ENCODE measurements around the gene MARCHF9. TPM values are rescaled to one million over a fixed set of nuclear protein-coding genes. Genes with fewer than 3 reads are reported as not detected.

The MARCHF9 gene
- total and polyA plus RNA-seq, 2 donors (not counting 1 experiment from before 2014, with no cell fraction given): 81.4 to 128 TPM

DNA sequence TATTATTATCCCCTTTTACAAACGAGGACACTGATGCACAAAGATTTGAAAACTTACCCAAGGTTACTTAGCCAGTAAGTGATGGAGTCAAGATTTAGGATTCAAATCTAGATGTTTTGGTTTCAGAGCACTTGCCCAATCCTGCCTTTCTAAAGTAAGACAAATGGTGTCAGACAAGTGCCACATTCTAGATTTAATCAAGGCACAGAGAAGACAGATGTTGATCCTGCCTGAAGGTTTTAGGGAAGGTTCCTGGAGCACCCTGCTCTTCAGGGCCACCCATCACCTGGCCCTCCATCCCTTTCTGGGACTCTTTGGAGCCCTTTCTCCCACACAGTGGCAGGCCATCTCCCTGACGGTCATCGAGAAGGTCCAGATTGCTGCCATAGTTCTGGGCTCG, 2.9 kb downstream of the MARCHF9 start:
- TF ChIP-seq EZH2 (IDR thresholded peaks at IDR 0.05; ENCODE audit: borderline replicate concordance, insufficient read depth, low read depth, low read length, poor library complexity, severe bottlenecking): no peak
- TF ChIP-seq CTCF (IDR thresholded peaks at IDR 0.05): no peak
- H3K4me2 ChIP-seq (replicated peaks; ENCODE audit: low read depth, low read length, poor library complexity, severe bottlenecking): no peak overlapping the region
- H3K9ac ChIP-seq (ENCODE audit: low read length): no peak overlapping the region
- H3K9me3 ChIP-seq (ENCODE audit: control extremely low read depth in 1 of 3, control insufficient read depth in 2 of 3, insufficient read depth in 1 of 3, low read length in 2 of 3): no peaks in the 10 kb centered on the region
- Mint-ChIP-seq H3K4me1 (peaks cover 50% of the 10 kb centered on the region), H3K27me3 (no peaks in the 10 kb centered on the region), H3K27ac (peak overlapping the region; percentile 67), H3K4me3 (no peak overlapping the region), H3K9me3 (ENCODE audit: insufficient read depth) (no peaks in the 10 kb centered on the region)
- peaks cover 32 to 49% of the 10 kb centered on the region in 2 donors for H3K4me1 ChIP-seq (ENCODE audit: control insufficient read depth in 2 of 2, insufficient read depth in 2 of 2, low read length in 2 of 2)
- no peak overlapping the region for H2AFZ ChIP-seq (ENCODE audit: insufficient read depth, low read depth, low read length, poor library complexity, severe bottlenecking)
- intact Hi-C loops (cut with micrococcal nuclease): loop anchor here (5.0 to 10.0 kb wide), 5 partner anchors 75 to 673 kb away; partner anchors contain the start of genes CTDSP2, GLI1, INHBE and MARS1
- 100% methylated on average over 3 of the region's 4 CpGs for WGBS (ENCODE audit: insufficient coverage)
- CTCF ChIA-PET: interaction anchor here (2.3 kb wide), 1 partner anchor 9 kb away, joined by 37 read pairs; the partner anchor contains the start of gene CYP27B1
- POLR2A ChIA-PET: no interaction called here
- H3K36me3 ChIP-seq (replicated peaks in 1 of 2; ENCODE audit: control extremely low read depth in 1 of 2, control insufficient read depth in 1 of 2, extremely low read depth in 1 of 2, insufficient read depth in 2 of 2, low read length in 1 of 2): peaks cover 1 to 41% of the 10 kb centered on the region in 2 experiments
- H3K27me3 ChIP-seq (replicated peaks in 1 of 4; ENCODE audit: control extremely low read depth in 1 of 4, control insufficient read depth in 3 of 4, insufficient read depth in 4 of 4, low read length in 3 of 4): no peaks in the 10 kb centered on the region
- H3K4me3 ChIP-seq (ENCODE audit: control extremely low read depth in 1 of 5, extremely low read depth in 1 of 5, insufficient read depth in 1 of 5, low read depth in 2 of 5, low read length in 4 of 5): no peak overlapping the region
- peaks cover 47% of the 10 kb centered on the region for H3K79me2 ChIP-seq (ENCODE audit: control insufficient read depth, insufficient read depth, low read length)
- peaks cover 63% of the 10 kb centered on the region for H4K20me1 ChIP-seq (ENCODE audit: control insufficient read depth, insufficient read depth, low read length, poor library complexity, severe bottlenecking)
- no peak overlapping the region for H3K27ac ChIP-seq (ENCODE audit: low read length in 2 of 2)
- ATAC-seq (ENCODE audit: low read depth) (no peak), DNase-seq (no peak)

DNA sequence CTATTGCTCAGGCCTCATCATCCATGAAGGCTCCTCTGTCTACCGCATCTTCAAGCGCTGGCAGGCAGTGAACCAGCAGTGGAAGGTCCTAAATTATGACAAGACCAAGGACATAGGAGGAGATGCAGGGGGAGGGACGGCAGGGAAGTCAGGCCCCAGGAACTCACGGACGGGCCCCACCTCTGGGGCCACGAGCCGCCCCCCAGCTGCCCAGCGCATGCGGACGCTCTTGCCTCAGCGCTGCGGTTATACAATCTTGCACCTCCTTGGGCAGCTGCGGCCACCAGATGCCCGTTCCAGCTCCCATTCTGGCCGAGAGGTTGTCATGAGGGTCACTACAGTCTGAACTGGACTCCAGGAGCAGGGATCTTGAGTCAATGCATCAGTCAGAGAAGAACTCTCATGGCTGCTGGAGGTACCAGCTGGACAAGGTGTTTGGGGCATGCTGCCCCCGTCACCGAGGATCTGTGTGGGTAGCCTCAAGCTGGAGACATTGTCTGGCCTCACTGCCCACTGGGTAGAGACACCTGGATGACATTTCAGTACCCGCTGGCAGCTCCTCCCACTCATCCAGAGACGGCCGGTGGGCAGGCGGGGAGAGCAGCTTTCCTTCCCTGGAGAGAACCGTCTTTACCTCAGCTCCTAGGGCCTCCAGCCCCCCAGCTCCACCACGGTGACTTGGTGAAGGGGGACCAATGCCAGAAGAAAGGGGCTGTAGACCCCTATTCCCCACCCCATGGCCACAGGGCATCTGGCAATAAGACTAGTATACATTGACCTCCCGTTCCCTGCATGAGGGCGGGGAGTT, 3.9 kb downstream of the MARCHF9 start:
- ChIA-PET CTCF (interaction anchor here (0.9 to 2.1 kb wide), 7 partner anchors 9 to 146 kb away, joined by 3 to 9 read pairs (median 5); no protein-coding TSS in a partner anchor), POLR2A (interaction anchor here (1.6 kb wide), 1 partner anchor 13 kb away, joined by 5 read pairs; the partner anchor contains the start of genes EEF1AKMT3 and METTL1)
- TF ChIP-seq EZH2 (IDR thresholded peaks at IDR 0.05; ENCODE audit: borderline replicate concordance, insufficient read depth, low read depth, low read length, poor library complexity, severe bottlenecking): no peak
- TF ChIP-seq CTCF (IDR thresholded peaks at IDR 0.05): no peak
- no peak overlapping the region for H2AFZ ChIP-seq (ENCODE audit: insufficient read depth, low read depth, low read length, poor library complexity, severe bottlenecking)
- 97% methylated on average over 22 of the region's 25 CpGs for WGBS (ENCODE audit: insufficient coverage)
- no peak overlapping the region for H3K4me2 ChIP-seq (replicated peaks; ENCODE audit: low read depth, low read length, poor library complexity, severe bottlenecking)
- H3K4me1 Mint-ChIP-seq: peaks cover 43% of the 10 kb centered on the region
- H3K9me3 ChIP-seq (ENCODE audit: control extremely low read depth in 1 of 3, control insufficient read depth in 2 of 3, insufficient read depth in 1 of 3, low read length in 2 of 3): no peaks in the 10 kb centered on the region
- peaks cover 52% of the 10 kb centered on the region for H3K79me2 ChIP-seq (ENCODE audit: control insufficient read depth, insufficient read depth, low read length)
- peaks cover 71% of the 10 kb centered on the region for H4K20me1 ChIP-seq (ENCODE audit: control insufficient read depth, insufficient read depth, low read length, poor library complexity, severe bottlenecking)
- no peak overlapping the region for H3K9ac ChIP-seq (ENCODE audit: low read length)
- peaks cover 1 to 41% of the 10 kb centered on the region in 2 experiments for H3K36me3 ChIP-seq (replicated peaks in 1 of 2; ENCODE audit: control extremely low read depth in 1 of 2, control insufficient read depth in 1 of 2, extremely low read depth in 1 of 2, insufficient read depth in 2 of 2, low read length in 1 of 2)
- ATAC-seq (ENCODE audit: low read depth) (no peak), DNase-seq (no peak)
- H3K4me3 ChIP-seq (ENCODE audit: control extremely low read depth in 1 of 5, extremely low read depth in 1 of 5, insufficient read depth in 1 of 5, low read depth in 2 of 5, low read length in 4 of 5): no peak overlapping the region
- peaks cover 23 to 41% of the 10 kb centered on the region in 2 donors for H3K4me1 ChIP-seq (ENCODE audit: control insufficient read depth in 2 of 2, insufficient read depth in 2 of 2, low read length in 2 of 2)
- peak overlapping the region; percentile 1 for H3K4me3 Mint-ChIP-seq
- no peaks in the 10 kb centered on the region for H3K27me3 ChIP-seq (replicated peaks in 1 of 4; ENCODE audit: control extremely low read depth in 1 of 4, control insufficient read depth in 3 of 4, insufficient read depth in 4 of 4, low read length in 3 of 4)
- intact Hi-C loops (cut with micrococcal nuclease): loop anchor here (5.0 to 10.0 kb wide), 5 partner anchors 74 to 674 kb away; partner anchors contain the start of genes CTDSP2, GLI1, INHBE and MARS1
- peaks cover 5% of the 10 kb centered on the region for H3K27me3 Mint-ChIP-seq
- no peak overlapping the region for H3K27ac ChIP-seq (ENCODE audit: low read length in 2 of 2)
- H3K27ac Mint-ChIP-seq: no peak overlapping the region
- H3K9me3 Mint-ChIP-seq (ENCODE audit: insufficient read depth): no peaks in the 10 kb centered on the region
